Nephron progenitor cell (in vitro differentiated cells): ENCODE results near the gene BIN2.

Source experiments
- DNase-seq: peaks from one replicate; pipeline ENCODE4 v3.0.0; 2021
- H3K27ac Mint-ChIP-seq: 2 replicates; pipeline ENCODE4 v1.8.0; 2021; ENCODE audit warnings: mild to moderate bottlenecking, moderate library complexity, mixed read lengths
- H3K27me3 Mint-ChIP-seq: 2 replicates; pipeline ENCODE4 v1.8.0; 2021; ENCODE audit warnings: mild to moderate bottlenecking, low read depth, mixed read lengths; ENCODE audit not compliant: poor library complexity
- H3K36me3 Mint-ChIP-seq: 2 replicates; pipeline ENCODE4 v1.8.0; 2021; ENCODE audit warnings: low read depth, mixed read lengths
- H3K4me1 Mint-ChIP-seq: 2 replicates; pipeline ENCODE4 v1.8.0; 2021; ENCODE audit warnings: mixed read lengths
- H3K4me3 Mint-ChIP-seq: 2 replicates; pipeline ENCODE4 v1.8.0; 2021; ENCODE audit warnings: mild to moderate bottlenecking, moderate library complexity, mixed read lengths
- H3K9me3 Mint-ChIP-seq: 2 replicates; pipeline ENCODE4 v1.8.0; 2021; ENCODE audit warnings: mild to moderate bottlenecking, moderate library complexity, mixed read lengths
- CTCF ChIP-seq: fragments of 200-600 bp; sonication (generic); IDR thresholded peaks from 2 replicates; pipeline ENCODE4 v1.5.0; 2021; ENCODE audit warnings: antibody characterized with exemption

BIN2 gene

GRCh38 chr12:51324953-51325352 lies 979 bp upstream of the BIN2 start:
- H3K9me3 Mint-ChIP-seq: no peaks in the 10 kb centered on the region
- TF ChIP-seq CTCF: no peak
- H3K36me3 Mint-ChIP-seq: no peaks in the 10 kb centered on the region
- peaks cover 44% of the 10 kb centered on the region for H3K4me1 Mint-ChIP-seq
- DNase-seq: no peak
- no peak overlapping the region for H3K27ac Mint-ChIP-seq
- no peak overlapping the region for H3K4me3 Mint-ChIP-seq
- H3K27me3 Mint-ChIP-seq: peaks cover 7% of the 10 kb centered on the region

- no peak for TF ChIP-seq CTCF
- H3K27ac Mint-ChIP-seq: no peak overlapping the region
- peaks cover 3% of the 10 kb centered on the region for H3K9me3 Mint-ChIP-seq
- no peak for DNase-seq
- H3K4me1 Mint-ChIP-seq: peaks cover 40% of the 10 kb centered on the region
- H3K4me3 Mint-ChIP-seq: no peak overlapping the region
- H3K36me3 Mint-ChIP-seq: no peaks in the 10 kb centered on the region
- peaks cover 7% of the 10 kb centered on the region for H3K27me3 Mint-ChIP-seq
Measured at GRCh38 chr12:51323317-51323960, 535 bp downstream of the BIN2 start.

- Mint-ChIP-seq H3K27me3 (peaks cover 7% of the 10 kb centered on the region), H3K4me1 (peaks cover 40% of the 10 kb centered on the region), H3K27ac (no peak overlapping the region), H3K9me3 (peaks cover 3% of the 10 kb centered on the region), H3K4me3 (no peak overlapping the region), H3K36me3 (no peaks in the 10 kb centered on the region)
- no peak for TF ChIP-seq CTCF
- DNase-seq: no peak
Measured at GRCh38 chr12:51322452-51322851, 1.5 kb downstream of the BIN2 start.

- Mint-ChIP-seq H3K9me3 (peaks cover 6% of the 10 kb centered on the region), H3K4me1 (peaks cover 36% of the 10 kb centered on the region), H3K27ac (peak overlapping the region; percentile 66), H3K27me3 (peaks cover 5% of the 10 kb centered on the region), H3K36me3 (no peaks in the 10 kb centered on the region), H3K4me3 (no peak overlapping the region)
- DNase-seq: no peak
- no peak for TF ChIP-seq CTCF
Measured at GRCh38 chr12:51321882-51322281, 2.1 kb downstream of the BIN2 start.

GRCh38 chr12:51320695-51321320 lies 3.2 kb downstream of the BIN2 start:
- no peak for DNase-seq
- Mint-ChIP-seq H3K27me3 (peaks cover 6% of the 10 kb centered on the region), H3K4me3 (no peak overlapping the region), H3K36me3 (no peaks in the 10 kb centered on the region), H3K27ac (peak overlapping the region; percentile 93), H3K4me1 (peaks cover 33% of the 10 kb centered on the region), H3K9me3 (peaks cover 6% of the 10 kb centered on the region)
- no peak for TF ChIP-seq CTCF

GRCh38 chr12:51320311-51320694 lies 3.7 kb downstream of the BIN2 start:
- no peaks in the 10 kb centered on the region for H3K36me3 Mint-ChIP-seq
- peaks cover 6% of the 10 kb centered on the region for H3K27me3 Mint-ChIP-seq
- no peak overlapping the region for H3K27ac Mint-ChIP-seq
- H3K9me3 Mint-ChIP-seq: peaks cover 6% of the 10 kb centered on the region
- H3K4me3 Mint-ChIP-seq: no peak overlapping the region
- no peak for DNase-seq
- peaks cover 33% of the 10 kb centered on the region for H3K4me1 Mint-ChIP-seq
- TF ChIP-seq CTCF: no peak
